ENCODE data around the gene LMAN2L.

LMAN2L gene

DNA sequence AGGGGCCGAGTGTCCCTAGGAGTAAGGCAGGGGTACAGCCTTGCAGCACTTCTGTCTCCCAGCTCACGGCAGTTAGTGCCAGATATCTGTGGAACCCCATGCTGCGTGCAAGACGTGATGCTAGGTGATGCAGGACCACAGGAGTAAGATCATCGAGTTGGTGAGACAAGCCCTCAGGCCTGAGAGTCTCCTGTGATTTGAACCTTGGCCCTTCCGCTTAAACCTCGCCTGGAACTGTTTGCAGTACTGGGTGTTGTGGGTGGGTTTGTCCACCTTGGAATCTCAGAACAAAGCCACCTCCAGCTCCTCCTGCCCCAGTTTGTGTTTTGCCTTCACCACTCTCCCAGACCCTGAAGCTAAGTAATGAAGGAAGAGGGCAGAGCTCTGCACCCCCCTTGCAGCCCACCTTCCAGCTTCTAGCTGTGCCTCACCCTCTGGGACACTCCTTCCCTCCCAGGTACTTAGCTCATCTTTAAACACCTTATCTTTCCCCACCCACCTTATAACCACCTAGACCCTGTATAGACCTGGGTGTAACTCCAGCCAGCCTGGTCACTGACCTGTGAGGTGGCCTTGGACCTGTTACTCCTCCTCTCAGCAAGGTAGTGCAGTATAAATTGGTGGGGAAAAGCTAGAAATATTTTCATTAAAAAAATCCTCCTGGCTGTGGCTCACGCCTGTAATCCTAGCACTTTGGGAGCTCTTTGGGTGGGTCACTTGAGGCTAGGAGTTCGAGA, 27.4 kb upstream of the LMAN2L start:
- TF ChIP-seq TAF1 (IDR thresholded peaks at IDR 0.05; ENCODE audit: borderline replicate concordance, insufficient read depth, low read length), result no peak
- TF ChIP-seq FOXP2 (optimal IDR thresholded peaks at IDR 0.05; ENCODE audit: borderline replicate concordance, extremely low read depth, extremely low read length, insufficient read depth), result no peak
- no peak for TF ChIP-seq POLR2AphosphoS5 (IDR thresholded peaks at IDR 0.05; ENCODE audit: low read depth, low read length)
- no peak for TF ChIP-seq REST (IDR thresholded peaks at IDR 0.05; ENCODE audit: insufficient read depth in 1 of 2, low read depth in 2 of 2, low read length in 2 of 2)

DNA sequence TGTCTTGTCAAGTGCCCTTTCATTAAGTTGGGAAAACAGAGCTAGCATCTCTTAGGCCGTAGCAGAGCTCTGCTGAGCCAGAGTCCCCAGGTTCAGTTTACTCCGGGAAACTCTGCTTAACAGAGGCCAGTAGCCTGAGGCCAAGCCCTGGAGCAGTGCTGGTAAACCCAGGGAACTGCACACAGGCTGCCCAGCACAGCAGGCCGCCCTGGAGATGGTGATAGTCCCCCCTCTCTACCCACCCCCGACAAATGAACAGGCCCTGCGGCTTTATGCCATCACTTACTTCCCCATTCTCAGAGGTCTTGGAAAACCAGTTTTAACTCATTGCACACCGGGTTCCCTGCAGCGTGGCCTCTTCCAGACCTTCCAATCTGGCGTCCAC, 24.4 kb upstream of the LMAN2L start:
- TF ChIP-seq POLR2AphosphoS5 (IDR thresholded peaks at IDR 0.05; ENCODE audit: low read depth, low read length) (no peak), FOXP2 (optimal IDR thresholded peaks at IDR 0.05; ENCODE audit: borderline replicate concordance, extremely low read depth, extremely low read length, insufficient read depth) (no peak)

- TF ChIP-seq REST (IDR thresholded peaks at IDR 0.05; ENCODE audit: insufficient read depth in 1 of 2, low read depth in 2 of 2, low read length in 2 of 2), result no peak
- TF ChIP-seq POLR2AphosphoS5 (IDR thresholded peaks at IDR 0.05; ENCODE audit: low read depth, low read length), result no peak
- no peak for TF ChIP-seq FOXP2 (optimal IDR thresholded peaks at IDR 0.05; ENCODE audit: borderline replicate concordance, extremely low read depth, extremely low read length, insufficient read depth)
- no peak for TF ChIP-seq SIN3A (IDR thresholded peaks at IDR 0.05; ENCODE audit: borderline replicate concordance, insufficient read depth, low read length)
- TF ChIP-seq TAF1 (IDR thresholded peaks at IDR 0.05; ENCODE audit: borderline replicate concordance, insufficient read depth, low read length), result no peak
Observed at GRCh38 chr2:96763511-96764252, 23.8 kb upstream of the LMAN2L start.

GRCh38 chr2:96762529-96763311, 22.9 kb upstream of the LMAN2L start:
- TF ChIP-seq FOXP2 (optimal IDR thresholded peaks at IDR 0.05; ENCODE audit: borderline replicate concordance, extremely low read depth, extremely low read length, insufficient read depth), result no peak
- no peak for TF ChIP-seq REST (IDR thresholded peaks at IDR 0.05; ENCODE audit: insufficient read depth in 1 of 2, low read depth in 2 of 2, low read length in 2 of 2)
- no peak for TF ChIP-seq SIN3A (IDR thresholded peaks at IDR 0.05; ENCODE audit: borderline replicate concordance, insufficient read depth, low read length)
- no peak for TF ChIP-seq TAF1 (IDR thresholded peaks at IDR 0.05; ENCODE audit: borderline replicate concordance, insufficient read depth, low read length)
- TF ChIP-seq POLR2AphosphoS5 (IDR thresholded peaks at IDR 0.05; ENCODE audit: low read depth, low read length), result no peak

DNA sequence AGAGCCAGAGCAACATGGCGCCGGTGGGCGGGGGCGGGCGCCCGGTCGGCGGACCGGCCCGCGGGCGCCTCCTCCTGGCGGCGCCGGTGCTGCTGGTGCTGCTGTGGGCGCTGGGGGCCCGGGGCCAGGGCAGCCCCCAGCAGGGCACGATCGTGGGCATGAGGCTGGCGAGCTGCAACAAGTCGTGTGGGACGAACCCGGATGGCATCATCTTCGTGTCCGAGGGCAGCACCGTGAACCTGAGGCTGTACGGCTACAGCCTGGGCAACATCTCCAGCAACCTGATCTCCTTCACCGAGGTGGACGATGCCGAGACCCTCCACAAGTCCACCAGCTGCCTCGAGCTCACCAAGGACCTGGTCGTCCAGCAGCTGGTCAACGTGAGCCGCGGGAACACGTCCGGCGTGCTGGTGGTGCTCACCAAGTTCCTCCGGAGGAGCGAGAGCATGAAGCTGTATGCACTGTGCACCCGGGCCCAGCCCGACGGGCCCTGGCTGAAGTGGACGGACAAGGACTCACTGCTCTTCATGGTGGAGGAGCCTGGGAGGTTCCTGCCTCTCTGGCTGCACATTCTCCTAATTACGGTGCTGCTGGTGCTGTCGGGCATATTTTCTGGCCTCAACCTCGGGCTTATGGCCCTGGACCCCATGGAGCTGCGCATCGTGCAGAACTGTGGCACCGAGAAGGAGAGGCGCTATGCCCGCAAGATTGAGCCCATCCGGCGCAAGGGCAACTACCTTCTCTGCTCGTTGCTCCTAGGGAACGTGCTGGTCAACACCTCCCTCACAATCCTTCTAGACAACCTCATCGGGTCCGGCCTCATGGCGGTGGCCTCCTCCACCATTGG, 21.3 kb upstream of the LMAN2L start:
- TF ChIP-seq SIN3A (IDR thresholded peaks at IDR 0.05; ENCODE audit: borderline replicate concordance, insufficient read depth, low read length), result no peak
- no peak for TF ChIP-seq FOXP2 (optimal IDR thresholded peaks at IDR 0.05; ENCODE audit: borderline replicate concordance, extremely low read depth, extremely low read length, insufficient read depth)
- TF ChIP-seq REST (IDR thresholded peaks at IDR 0.05; ENCODE audit: insufficient read depth in 1 of 2, low read depth in 2 of 2, low read length in 2 of 2), result no peak
- no peak for TF ChIP-seq TAF1 (IDR thresholded peaks at IDR 0.05; ENCODE audit: borderline replicate concordance, insufficient read depth, low read length)
- TF ChIP-seq POLR2AphosphoS5 (IDR thresholded peaks at IDR 0.05; ENCODE audit: low read depth, low read length), result no peak
